PC-9 (cell line): ENCODE results near the gene RGS7. TPM values are rescaled to one million over a fixed set of nuclear protein-coding genes. Genes with fewer than 3 reads are reported as not detected.
"Not testable (repeated sequence)": the region's sequence is repeated elsewhere in the genome, so short reads cannot be mapped to it uniquely, and the experiment has no call there.

Source experiments
- BruUV-seq: library from RNA; stranded (reverse); fragments of 400-500 nt; replicated peaks from 2 replicates; lab custom pipeline; 2021; lab: Mats Ljungman, UMichigan
- CTCF ChIA-PET: fragments of 300-600 bp; sonication (Branson Sonifier 250); formaldehyde crosslinking; loops from one replicate; lab custom pipeline; 2022; ENCODE audit warnings: antibody characterized with exemption; lab: Charles Lee
- POLR2A ChIA-PET: fragments of 300-600 bp; sonication (Branson Sonifier 250); formaldehyde crosslinking; loops from one replicate; lab custom pipeline; 2022; ENCODE audit warnings: antibody characterized with exemption; ENCODE audit not compliant: unreplicated experiment; lab: Charles Lee
- DNase-seq, 2 experiments: peaks; one replicate each; pipeline versions ENCODE4 v3.0.0 to v3.0.0-alpha.2; 2015 to 2022; ENCODE audit warnings: mixed read lengths in 1 of 2
- H2AFZ ChIP-seq: fragments of 200-600 bp; sonication (generic); 2 replicates; pipeline ENCODE4 v1.8.1; 2017; ENCODE audit warnings: antibody characterized with exemption
- H3F3A ChIP-seq: fragments of 200-600 bp; sonication (generic); 2 replicates; pipeline ENCODE4 v1.8.1; 2017; ENCODE audit warnings: antibody characterized with exemption, mild to moderate bottlenecking, low read depth; ENCODE audit not compliant: insufficient read depth
- H3K27ac ChIP-seq: fragments of 200-600 bp; sonication (generic); 2 replicates; pipeline ENCODE4 v1.6.1; 2016; ENCODE audit warnings: mixed run types
- H3K27me3 ChIP-seq: fragments of 200-600 bp; sonication (generic); 2 replicates; pipeline ENCODE4 v1.6.1; 2016; ENCODE audit warnings: low read depth, mixed run types; ENCODE audit not compliant: insufficient read depth
- H3K36me3 ChIP-seq: fragments of 200-600 bp; sonication (generic); 2 replicates; pipeline ENCODE4 v1.6.1; 2016; ENCODE audit warnings: low read depth, mixed run types
- H3K4me1 ChIP-seq: fragments of 200-600 bp; sonication (generic); replicated peaks from 2 replicates; pipeline ENCODE4 v1.6.1; 2016; ENCODE audit warnings: mixed run types; ENCODE audit not compliant: insufficient read depth
- H3K4me2 ChIP-seq: fragments of 200-600 bp; sonication (generic); 2 replicates; pipeline ENCODE4 v1.6.1; 2017; ENCODE audit warnings: mixed run types
- H3K4me3 ChIP-seq: fragments of 200-600 bp; sonication (generic); 2 replicates; pipeline ENCODE4 v1.6.1; 2016; ENCODE audit warnings: mixed run types
- H3K79me2 ChIP-seq: fragments of 200-600 bp; sonication (generic); 2 replicates; pipeline ENCODE4 v1.6.1; 2017; ENCODE audit warnings: low read depth, mixed run types
- H3K9me2 ChIP-seq: fragments of 200-600 bp; sonication (generic); 2 replicates; pipeline ENCODE4 v1.8.1; 2017; ENCODE audit warnings: mild to moderate bottlenecking; ENCODE audit not compliant: insufficient read depth
- H3K9me3 ChIP-seq: fragments of 200-600 bp; sonication (generic); 2 replicates; pipeline ENCODE4 v1.8.1; 2016; ENCODE audit warnings: low read depth; ENCODE audit not compliant: insufficient read depth
- H4K20me1 ChIP-seq: fragments of 200-600 bp; sonication (generic); 2 replicates; pipeline ENCODE4 v1.8.1; 2017; ENCODE audit not compliant: insufficient read depth
- CTCF ChIP-seq: fragments of 200-600 bp; sonication (generic); conservative IDR thresholded peaks from 2 replicates; pipeline ENCODE4 v1.6.1; 2017; ENCODE audit warnings: mixed run types, antibody characterized with exemption, mild to moderate bottlenecking, moderate library complexity
- EZH2 ChIP-seq: fragments of 200-600 bp; sonication (generic); IDR thresholded peaks from 2 replicates; pipeline ENCODE4 v1.8.0; 2017; ENCODE audit warnings: antibody characterized with exemption, low read depth
- intact Hi-C: fragments of 100-400 bp; cut with micrococcal nuclease; formaldehyde crosslinking; loops from one replicate; pipeline ENCODE4 v1.10.0; 2022; ENCODE audit not compliant: unreplicated experiment
- total RNA-seq: library from RNA; stranded (reverse); gene quantifications from 2 replicates; pipeline ENCODE4 v1.2.3, GENCODE V29; 2021

The RGS7 gene
- total RNA-seq, 1 experiment from 2014 or later, result 5.8 TPM

GRCh38 chr1:240973875-240974274, 383.1 kb downstream of the RGS7 start:
- no peaks in the 10 kb centered on the region for H3K36me3 ChIP-seq
- no peaks in the 10 kb centered on the region for H3K4me1 ChIP-seq
- intact Hi-C loops, result no loop called here
- H3K27ac ChIP-seq, result no peak overlapping the region
- BruUV-seq, result no TSS peak
- no peaks in the 10 kb centered on the region for H3K9me2 ChIP-seq
- no peak for DNase-seq
- ChIA-PET POLR2A (no interaction called here), CTCF (no interaction called here)
- H3K4me2 ChIP-seq, result no peak overlapping the region
- H3K9me3 ChIP-seq, result no peaks in the 10 kb centered on the region
- H4K20me1 ChIP-seq, result no peaks in the 10 kb centered on the region
- H3K4me3 ChIP-seq, result no peak overlapping the region
- no peaks in the 10 kb centered on the region for H3K79me2 ChIP-seq
- peaks cover 12% of the 10 kb centered on the region; the same call in 1 of the 2 replicates for H3K27me3 ChIP-seq
- TF ChIP-seq EZH2 (no peak), CTCF (no peak)
- no peak overlapping the region for H2AFZ ChIP-seq
- H3F3A ChIP-seq, result no peaks in the 10 kb centered on the region

GRCh38 chr1:240972059-240972458, 384.9 kb downstream of the RGS7 start:
- H3K27ac ChIP-seq, H2AFZ ChIP-seq, H3K4me3 ChIP-seq, H3K4me2 ChIP-seq, H3K79me2 ChIP-seq, DNase-seq, CTCF ChIA-PET, H3K36me3 ChIP-seq, intact Hi-C loops, H3F3A ChIP-seq, H4K20me1 ChIP-seq, BruUV-seq, H3K4me1 ChIP-seq, H3K9me2 ChIP-seq, POLR2A ChIA-PET, H3K9me3 ChIP-seq: not testable (repeated sequence)
- peaks cover 27% of the 10 kb centered on the region for H3K27me3 ChIP-seq

- DNase-seq, result no peak
- no peak for TF ChIP-seq EZH2
- TF ChIP-seq CTCF, result no peak
- no peaks in the 10 kb centered on the region for H3K36me3 ChIP-seq
- no peak overlapping the region for H3K27ac ChIP-seq
- no peaks in the 10 kb centered on the region for H3F3A ChIP-seq
- no peak overlapping the region for H2AFZ ChIP-seq
- H3K4me3 ChIP-seq, result no peak overlapping the region
- CTCF ChIA-PET, result no interaction called here
- H3K4me1 ChIP-seq, result no peaks in the 10 kb centered on the region
- no peaks in the 10 kb centered on the region for H3K9me3 ChIP-seq
- H3K27me3 ChIP-seq, result peaks cover 44% of the 10 kb centered on the region
- no peaks in the 10 kb centered on the region for H4K20me1 ChIP-seq
- H3K4me2 ChIP-seq, result no peak overlapping the region
- intact Hi-C loops, result no loop called here
- H3K9me2 ChIP-seq, result no peaks in the 10 kb centered on the region
- no peaks in the 10 kb centered on the region for H3K79me2 ChIP-seq
- POLR2A ChIA-PET, result no interaction called here
- BruUV-seq, result no TSS peak
Observed at GRCh38 chr1:240970253-240970652, 386.8 kb downstream of the RGS7 start.

GRCh38 chr1:240968864-240969263, 388.1 kb downstream of the RGS7 start:
- Histone ChIP-seq H3K4me2 (no peak overlapping the region), H3K27ac (no peak overlapping the region), H2AFZ (no peak overlapping the region), H3F3A (no peaks in the 10 kb centered on the region), H4K20me1 (no peaks in the 10 kb centered on the region), H3K4me3 (no peak overlapping the region), H3K79me2 (no peaks in the 10 kb centered on the region), H3K9me3 (no peaks in the 10 kb centered on the region), H3K27me3 (peaks cover 56% of the 10 kb centered on the region), H3K36me3 (no peaks in the 10 kb centered on the region), H3K9me2 (no peaks in the 10 kb centered on the region), H3K4me1 (no peaks in the 10 kb centered on the region)
- intact Hi-C loops, result no loop called here
- ChIA-PET POLR2A (no interaction called here), CTCF (no interaction called here)
- TF ChIP-seq CTCF (no peak), EZH2 (no peak)
- no TSS peak for BruUV-seq
- DNase-seq, result no peak
